NT2/D1 (cell line): ENCODE results near the gene TBCCD1.

Source experiments
- SUZ12 ChIP-seq: IDR thresholded peaks from 2 replicates; pipeline ENCODE4 v1.6.1; 2011; ENCODE audit not compliant: insufficient read length, insufficient read depth; ENCODE audit errors: extremely low read depth
- YY1 ChIP-seq: IDR thresholded peaks from 2 replicates; pipeline ENCODE4 v1.6.1; 2011; ENCODE audit not compliant: insufficient read length, insufficient read depth

DNA sequence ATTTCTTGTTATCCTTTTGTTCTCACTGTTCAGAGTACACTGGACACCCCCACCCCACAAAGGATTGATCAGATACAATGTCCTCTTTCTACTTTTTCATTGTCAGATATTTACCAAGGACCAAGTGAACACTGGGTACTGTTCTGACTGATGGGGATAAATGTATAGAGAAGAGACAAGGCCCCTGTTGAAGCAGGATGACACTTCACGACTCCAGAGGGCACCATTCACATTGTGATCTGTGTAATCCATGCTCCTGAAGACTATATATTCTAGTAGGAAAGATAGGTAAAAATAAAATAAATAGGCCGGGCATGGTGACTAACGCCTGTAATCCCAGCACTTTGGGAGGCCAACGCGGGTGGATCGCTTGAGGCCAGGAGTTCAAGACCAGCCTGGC lies 15.8 kb downstream of the TBCCD1 start:
- no peak for TF ChIP-seq SUZ12
- TF ChIP-seq YY1, result no peak
